AG04450 (cell line): ENCODE measurements around the gene IL1R2. TPM values are rescaled to one million over a fixed set of nuclear protein-coding genes. Genes with fewer than 3 reads are reported as not detected.

Experiments used
- CTCF ChIA-PET: fragments of 300-600, 350-600 bp; formaldehyde crosslinking; extraction: SDS; loops from one replicate; lab custom pipeline; 2022; ENCODE audit warnings: antibody characterized with exemption, inconsistent platforms; lab: Charles Lee
- POLR2A ChIA-PET: fragments of 350-600 bp; formaldehyde crosslinking; extraction: SDS; loops from one replicate; lab custom pipeline; 2021; ENCODE audit warnings: antibody characterized with exemption, inconsistent platforms; lab: Yijun Ruan, JAX
- DNase-seq: peaks from one replicate; pipeline ENCODE4 v3.0.0-alpha.2; 2011; ENCODE audit warnings: low read depth, low spot score
- H3K27ac ChIP-seq: one replicate; pipeline ENCODE4 v1.5.1; 2012; ENCODE audit warnings: low read depth, low read length, control low read depth
- H3K27me3 ChIP-seq: one replicate; pipeline ENCODE4 v1.6.0; 2012; ENCODE audit warnings: low read length; ENCODE audit not compliant: control insufficient read depth, insufficient read depth
- H3K4me3 ChIP-seq: 2 replicates; pipeline ENCODE4 v1.5.1; 2011; ENCODE audit warnings: mild to moderate bottlenecking, low read depth, low read length, control low read depth
- H3K9me3 ChIP-seq: 2 replicates; pipeline ENCODE4 v1.5.1; 2012; ENCODE audit warnings: low read length; ENCODE audit not compliant: control insufficient read depth, insufficient read depth
- CTCF ChIP-seq: IDR thresholded peaks from 2 replicates; pipeline ENCODE4 v1.5.1; 2011; ENCODE audit warnings: low read depth, low read length, control low read depth, inconsistent platforms
- polyA plus RNA-seq: library from polyadenylated mRNA; depleted of rRNA; stranded (reverse); fragments of >200 nt; gene quantifications from 2 replicates; pipeline ENCODE4 v1.2.3, GENCODE V29; 2011

The IL1R2 gene
- polyA plus RNA-seq, 1 experiment, result 0.41 TPM

DNA sequence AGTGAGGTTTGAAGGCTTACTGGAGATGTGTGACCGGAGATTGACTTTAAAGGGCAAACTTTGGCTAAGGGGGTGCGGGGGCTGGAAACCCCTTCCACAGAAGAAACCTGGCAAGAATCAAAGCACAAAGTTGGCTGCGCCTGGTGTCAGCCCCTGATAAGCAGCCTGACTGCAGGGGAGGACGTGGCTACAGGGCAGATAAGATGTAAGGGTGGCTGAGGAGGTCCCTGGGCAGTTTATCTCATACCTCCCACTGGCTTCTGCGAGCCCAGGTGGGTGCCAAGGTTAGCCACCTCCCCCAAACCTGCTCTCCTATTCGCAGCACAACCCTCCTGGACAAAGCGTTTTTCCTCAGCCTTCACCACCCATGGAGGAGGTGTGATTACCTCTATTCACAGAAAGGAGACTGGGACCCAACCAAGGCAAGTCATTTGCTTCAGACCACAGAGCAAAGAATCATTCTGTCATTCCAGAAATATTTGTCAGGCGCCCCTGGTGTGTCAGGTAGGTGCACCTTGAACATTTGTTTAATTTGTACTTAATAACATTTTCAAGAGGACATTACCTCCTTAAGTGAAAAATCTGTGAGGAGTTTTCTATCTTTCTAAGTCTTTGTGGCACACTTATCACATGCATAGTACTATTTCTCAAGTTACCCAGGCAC is 77.7 kb downstream of the IL1R2 start:
- Histone ChIP-seq H3K27ac (no peak overlapping the region), H3K4me3 (no peak overlapping the region), H3K27me3 (no peaks in the 10 kb centered on the region), H3K9me3 (peaks cover 10% of the 10 kb centered on the region)
- no peak for DNase-seq
- TF ChIP-seq CTCF, result no peak
- ChIA-PET CTCF (interaction anchor here (0.6 to 2.2 kb wide), 3 partner anchors 12 to 171 kb away, joined by 5 to 9 read pairs (median 9); no protein-coding TSS in a partner anchor), POLR2A (interaction anchor here (0.9 to 1.5 kb wide), 3 partner anchors 23 to 73 kb away, joined by 3 to 4 read pairs (median 3); partner anchors contain the start of gene IL1R1)

GRCh38 chr2:102070058-102070642 is 78.4 kb downstream of the IL1R2 start:
- Histone ChIP-seq H3K4me3 (peak overlapping the region; percentile 1; the same call in 1 of the 2 replicates), H3K27ac (peak overlapping the region; percentile 74), H3K9me3 (peaks cover 9% of the 10 kb centered on the region), H3K27me3 (no peaks in the 10 kb centered on the region)
- DNase-seq, result no peak
- ChIA-PET POLR2A (interaction anchor here (0.7 to 1.5 kb wide), 4 partner anchors 24 to 72 kb away, joined by 3 to 4 read pairs (median 3); partner anchors contain the start of gene IL1R1), CTCF (interaction anchor here (0.6 to 2.2 kb wide), 3 partner anchors 13 to 170 kb away, joined by 5 to 9 read pairs (median 9); no protein-coding TSS in a partner anchor)
- no peak for TF ChIP-seq CTCF

DNA sequence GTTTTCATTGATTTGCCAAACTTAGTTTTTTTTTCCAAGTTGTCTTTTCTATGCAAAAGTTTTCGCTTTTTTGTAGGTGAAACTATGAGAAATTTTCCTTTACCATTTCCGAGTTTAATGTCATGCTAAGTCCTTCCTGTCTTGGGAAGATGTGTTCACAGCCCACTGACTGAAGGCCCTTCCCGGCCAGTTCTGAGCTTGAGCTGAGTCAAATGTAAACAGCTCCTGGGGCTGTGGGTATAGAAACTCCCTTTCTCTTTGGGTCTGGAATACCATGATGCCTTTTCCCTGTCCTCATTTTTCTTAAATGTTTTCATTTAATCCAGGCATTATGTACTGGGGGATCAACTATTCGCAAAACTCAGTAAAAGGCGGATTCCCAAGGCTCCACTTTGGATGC is 81.0 kb downstream of the IL1R2 start:
- no peak for DNase-seq
- Histone ChIP-seq H3K27ac (peak overlapping the region; percentile 73), H3K9me3 (no peaks in the 10 kb centered on the region), H3K27me3 (no peaks in the 10 kb centered on the region), H3K4me3 (no peak overlapping the region)
- ChIA-PET POLR2A (interaction anchor here (1.0 to 1.2 kb wide), 2 partner anchors 8 to 39 kb away, joined by 3 read pairs; no protein-coding TSS in a partner anchor), CTCF (interaction anchor here (0.9 kb wide), 1 partner anchor 53 kb away, joined by 4 read pairs; no protein-coding TSS in a partner anchor)
- TF ChIP-seq CTCF, result no peak

- TF ChIP-seq CTCF, result no peak
- no peak overlapping the region for H3K4me3 ChIP-seq
- H3K27ac ChIP-seq, result peak overlapping the region; percentile 73
- CTCF ChIA-PET, result interaction anchor here (0.9 to 1.4 kb wide), 4 partner anchors 9 to 167 kb away, joined by 3 to 4 read pairs (median 3); no protein-coding TSS in a partner anchor
- no peaks in the 10 kb centered on the region for H3K27me3 ChIP-seq
- POLR2A ChIA-PET, result interaction anchor here (1.0 to 1.2 kb wide), 2 partner anchors 9 to 40 kb away, joined by 3 read pairs; no protein-coding TSS in a partner anchor
- no peaks in the 10 kb centered on the region for H3K9me3 ChIP-seq
- DNase-seq, result no peak
Observed at GRCh38 chr2:102073168-102073724, 81.5 kb downstream of the IL1R2 start.
